T-helper 2 cell treated with Interferon-gamma antibody and Interleukin-4, amounts not matched to agents 5 μg/mL and 100 μg/mL, for 36 hours (primary cell): ENCODE measurements around the gene GPR55.

ENCODE experiments used
- DNase-seq: peaks from one replicate; pipeline ENCODE4 v3.0.0; 2021; ENCODE audit warnings: low spot score
- H3K27ac Mint-ChIP-seq: one replicate; pipeline ENCODE4 v1.8.0; 2021; ENCODE audit warnings: mild to moderate bottlenecking, mixed read lengths
- H3K27me3 Mint-ChIP-seq: one replicate; pipeline ENCODE4 v1.8.0; 2021; ENCODE audit warnings: low read depth, mixed read lengths
- H3K36me3 Mint-ChIP-seq: one replicate; pipeline ENCODE4 v1.8.0; 2021; ENCODE audit warnings: low read depth, mixed read lengths
- H3K4me1 Mint-ChIP-seq: one replicate; pipeline ENCODE4 v1.8.0; 2021; ENCODE audit warnings: low read depth, mixed read lengths
- H3K4me3 Mint-ChIP-seq: one replicate; pipeline ENCODE4 v1.8.0; 2022; ENCODE audit warnings: mild to moderate bottlenecking, moderate library complexity, mixed read lengths
- H3K9me3 Mint-ChIP-seq: one replicate; pipeline ENCODE4 v1.8.0; 2021; ENCODE audit warnings: mixed read lengths

The GPR55 gene

DNA sequence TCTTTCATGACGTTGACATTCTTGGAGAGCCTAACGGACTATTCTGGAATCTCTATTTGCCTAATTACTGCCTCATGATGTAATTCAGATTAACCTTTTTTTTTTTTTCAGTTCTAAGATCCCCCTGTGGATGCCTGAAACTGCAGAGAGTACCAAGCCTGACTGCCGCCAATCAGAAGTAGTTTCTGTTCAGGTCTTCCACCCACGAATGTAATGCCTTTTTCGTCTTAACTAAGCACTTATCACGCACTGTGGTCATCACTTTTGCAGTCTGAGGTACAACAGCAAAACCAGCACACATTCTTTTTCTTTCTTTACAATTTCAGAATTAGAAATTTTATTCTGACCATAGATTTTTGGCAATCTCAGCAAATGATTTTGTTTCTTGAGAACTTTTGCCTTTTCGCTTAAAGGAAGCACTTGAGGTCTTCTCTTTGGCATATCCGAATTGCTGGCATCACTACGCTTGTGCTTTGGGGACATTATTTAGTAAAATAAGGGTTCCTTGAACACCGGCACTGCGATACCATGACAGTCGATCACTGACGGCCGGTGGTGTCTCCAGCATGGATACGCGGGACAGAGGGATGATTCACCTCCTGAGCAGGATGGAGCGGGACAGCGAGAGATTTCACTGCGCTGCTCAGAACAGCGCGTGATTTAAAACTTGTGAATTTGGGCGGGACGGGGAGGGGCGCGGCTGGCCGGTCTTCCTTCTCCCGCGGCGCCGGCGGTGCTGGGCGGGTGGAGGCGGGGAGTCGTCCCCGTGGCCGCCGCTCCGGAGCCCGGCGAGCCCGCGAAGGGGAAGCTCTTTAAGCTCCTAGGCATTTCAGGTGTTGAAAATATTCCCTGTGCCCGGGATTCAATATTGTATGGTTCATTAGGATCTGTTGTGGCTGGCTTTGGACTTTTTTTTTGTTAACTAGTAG lies 32.0 kb upstream of the GPR55 start:
- H3K27me3 Mint-ChIP-seq, result peaks cover 67% of the 10 kb centered on the region

DNA sequence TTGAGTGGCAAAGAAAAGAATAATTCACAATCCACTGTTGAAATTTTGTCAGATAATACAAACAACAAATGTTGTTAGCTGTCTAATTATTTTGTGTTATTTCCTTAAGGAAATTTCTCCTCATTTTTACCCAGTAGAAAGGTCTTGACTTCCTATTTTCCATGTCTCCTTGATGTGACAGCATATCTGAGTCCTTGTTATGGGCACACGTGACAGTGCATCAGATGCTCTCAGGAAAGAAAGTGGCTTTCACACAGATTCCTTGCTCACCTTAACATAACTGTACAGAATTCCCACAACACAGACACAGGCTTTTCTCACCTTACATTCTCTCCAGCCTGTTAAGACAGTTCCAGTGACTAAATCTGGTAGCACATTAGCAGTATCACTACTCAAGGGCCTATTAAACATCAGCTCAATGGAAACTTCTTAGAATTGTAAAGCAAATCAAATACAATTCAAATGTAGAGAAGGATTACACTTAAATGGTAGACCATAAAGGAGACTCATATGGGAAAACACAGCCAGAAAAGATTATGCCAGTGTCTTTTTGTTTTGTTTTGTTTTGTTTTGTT lies 30.2 kb upstream of the GPR55 start:
- Mint-ChIP-seq H3K9me3 (no peaks in the 10 kb centered on the region), H3K4me1 (peaks cover 34% of the 10 kb centered on the region), H3K27me3 (peaks cover 61% of the 10 kb centered on the region), H3K27ac (no peak overlapping the region), H3K36me3 (no peaks in the 10 kb centered on the region), H3K4me3 (no peak overlapping the region)
- DNase-seq, result no peak

More for the DNA sequence above, 32.0 kb upstream of the GPR55 start:
- Mint-ChIP-seq H3K4me3 (peak overlapping the region; percentile 93), H3K36me3 (no peaks in the 10 kb centered on the region), H3K4me1 (peaks cover 34% of the 10 kb centered on the region), H3K27ac (peak overlapping the region; percentile 91), H3K9me3 (no peaks in the 10 kb centered on the region)
- peak; percentile 66 for DNase-seq

DNA sequence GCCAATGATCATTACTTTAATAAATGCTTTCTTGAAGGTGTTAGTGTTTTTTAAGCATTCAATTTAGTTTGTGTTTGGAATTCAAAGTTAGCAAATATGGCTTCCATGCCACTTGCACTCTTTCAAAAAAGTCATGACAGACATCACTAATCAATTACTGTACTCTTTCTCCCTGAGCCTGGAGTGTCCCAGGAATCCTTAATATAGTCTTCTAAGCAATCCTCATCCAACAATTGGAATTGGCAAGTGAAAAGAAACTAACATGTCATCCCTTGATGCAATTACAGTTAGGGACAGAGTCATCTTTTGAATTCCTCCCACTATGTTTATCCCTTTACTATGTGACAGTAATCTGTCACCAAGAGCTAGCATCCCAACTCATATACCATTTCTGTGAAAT lies 29.7 kb upstream of the GPR55 start:
- Mint-ChIP-seq H3K27ac (no peak overlapping the region), H3K4me1 (peaks cover 30% of the 10 kb centered on the region), H3K4me3 (no peak overlapping the region), H3K27me3 (peaks cover 56% of the 10 kb centered on the region), H3K9me3 (no peaks in the 10 kb centered on the region), H3K36me3 (no peaks in the 10 kb centered on the region)
- DNase-seq, result no peak

DNA sequence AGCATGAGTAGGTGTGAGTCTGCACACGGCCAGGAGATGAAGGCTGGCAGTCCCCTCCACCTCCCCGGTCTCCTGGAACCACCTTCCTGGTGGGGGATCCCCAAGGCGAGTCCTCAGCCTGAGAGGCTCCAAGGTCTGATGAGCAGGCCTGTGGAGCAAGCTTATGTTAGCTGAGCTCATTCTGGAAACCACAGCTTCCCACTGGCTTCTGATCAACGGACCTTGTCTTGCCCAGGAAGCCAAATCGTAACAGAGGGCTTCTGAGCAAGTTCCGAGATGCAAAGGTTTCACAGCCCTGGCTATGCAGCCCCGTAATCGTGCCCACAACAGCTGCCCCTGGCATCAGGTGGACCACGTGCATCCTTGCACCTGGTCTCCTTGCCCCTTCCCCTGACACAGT lies 28.8 kb upstream of the GPR55 start:
- DNase-seq, result no peak

DNA sequence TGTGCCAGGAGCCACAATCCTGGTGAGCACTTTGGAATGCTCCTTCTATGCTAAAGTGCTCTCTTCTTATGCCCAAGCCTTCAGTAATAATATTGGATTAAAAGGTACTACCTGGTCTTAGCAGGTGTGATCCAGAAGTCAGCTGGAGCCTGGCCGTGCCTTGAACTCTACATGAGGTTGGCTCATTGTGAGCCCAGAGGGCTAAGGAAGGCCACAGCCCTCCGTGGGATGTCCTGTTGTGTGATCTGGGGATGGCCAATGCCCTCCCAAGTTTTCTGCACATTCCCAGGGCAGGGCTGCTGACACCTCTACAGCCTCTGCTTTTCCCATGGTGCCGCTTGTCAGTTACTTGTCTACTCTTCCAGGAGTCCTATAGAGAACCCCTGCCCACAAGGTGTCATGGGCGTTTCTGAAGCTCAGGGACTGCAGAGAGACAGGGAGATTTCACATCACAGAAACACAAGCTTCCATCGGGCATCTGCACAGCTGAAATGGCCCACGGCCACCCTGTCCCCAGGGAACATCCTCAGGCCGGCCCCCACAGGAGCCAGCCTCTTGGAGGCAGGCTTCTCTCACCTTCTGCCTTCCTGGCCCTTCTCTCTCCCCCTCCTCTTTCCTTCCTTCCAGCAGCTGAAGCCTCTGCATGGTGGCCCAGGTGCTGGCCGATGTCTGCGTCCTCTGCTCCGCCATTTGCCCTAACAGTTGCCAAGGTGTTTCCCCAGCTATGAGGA lies 27.3 kb upstream of the GPR55 start:
- DNase-seq, result no peak
- Mint-ChIP-seq H3K36me3 (no peaks in the 10 kb centered on the region), H3K9me3 (no peaks in the 10 kb centered on the region), H3K4me3 (no peak overlapping the region), H3K4me1 (peaks cover 17% of the 10 kb centered on the region), H3K27ac (no peak overlapping the region), H3K27me3 (peaks cover 37% of the 10 kb centered on the region)

More for the DNA sequence above, 28.8 kb upstream of the GPR55 start:
- Mint-ChIP-seq H3K4me3 (no peak overlapping the region), H3K27me3 (peaks cover 48% of the 10 kb centered on the region), H3K36me3 (no peaks in the 10 kb centered on the region), H3K27ac (no peak overlapping the region), H3K9me3 (no peaks in the 10 kb centered on the region), H3K4me1 (peaks cover 27% of the 10 kb centered on the region)

DNA sequence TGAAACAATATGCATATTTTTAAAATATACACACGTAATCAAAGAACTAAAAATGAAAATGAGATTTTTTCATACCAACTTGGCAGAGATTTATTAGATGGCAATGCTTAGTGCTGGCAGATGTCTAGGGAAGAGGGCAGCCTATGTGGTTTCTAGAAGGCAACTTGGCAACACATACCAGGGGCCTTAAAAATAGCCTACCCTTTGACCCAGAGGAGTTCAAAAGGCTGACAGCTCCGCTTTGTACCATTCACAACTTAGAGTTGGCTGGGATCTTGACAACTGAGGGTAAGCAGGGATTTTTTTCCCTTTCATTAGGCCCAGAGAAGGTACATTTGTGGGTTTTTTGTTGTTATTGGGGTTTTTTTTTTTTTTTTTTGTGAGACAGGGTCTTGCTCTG lies 26.4 kb upstream of the GPR55 start:
- H3K27ac Mint-ChIP-seq, result no peak overlapping the region
- no peak overlapping the region for H3K4me3 Mint-ChIP-seq
- H3K36me3 Mint-ChIP-seq, result no peaks in the 10 kb centered on the region
- peaks cover 9% of the 10 kb centered on the region for H3K4me1 Mint-ChIP-seq
- H3K27me3 Mint-ChIP-seq, result peaks cover 30% of the 10 kb centered on the region
- H3K9me3 Mint-ChIP-seq, result no peaks in the 10 kb centered on the region
- DNase-seq, result no peak

DNA sequence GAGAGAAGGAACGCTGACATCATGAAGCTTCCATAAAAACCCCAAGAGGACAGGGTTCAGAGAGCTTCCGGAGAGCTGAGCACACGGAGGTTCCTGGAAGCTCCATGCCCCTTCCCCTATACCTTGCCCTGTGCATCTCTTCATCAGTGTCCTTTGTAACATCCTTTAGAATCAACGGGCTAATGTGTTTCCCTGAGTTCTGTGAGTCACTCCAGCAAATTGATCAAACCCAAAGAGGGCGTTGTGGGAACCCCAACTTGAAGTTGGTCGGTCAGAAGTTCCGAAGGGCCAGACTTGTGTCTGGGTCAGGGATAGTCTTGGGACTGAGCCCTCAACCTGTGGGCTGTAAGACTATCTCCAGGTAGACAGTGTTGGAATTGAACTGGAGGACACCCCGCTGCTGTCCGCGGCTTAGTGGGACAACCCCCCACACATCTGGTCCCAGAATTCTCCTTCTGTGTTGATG lies 25.9 kb upstream of the GPR55 start:
- H3K9me3 Mint-ChIP-seq, result no peaks in the 10 kb centered on the region
- no peak overlapping the region for H3K4me3 Mint-ChIP-seq
- no peak overlapping the region for H3K27ac Mint-ChIP-seq
- DNase-seq, result no peak
- H3K27me3 Mint-ChIP-seq, result peaks cover 35% of the 10 kb centered on the region
- peaks cover 9% of the 10 kb centered on the region for H3K4me1 Mint-ChIP-seq
- no peaks in the 10 kb centered on the region for H3K36me3 Mint-ChIP-seq

DNA sequence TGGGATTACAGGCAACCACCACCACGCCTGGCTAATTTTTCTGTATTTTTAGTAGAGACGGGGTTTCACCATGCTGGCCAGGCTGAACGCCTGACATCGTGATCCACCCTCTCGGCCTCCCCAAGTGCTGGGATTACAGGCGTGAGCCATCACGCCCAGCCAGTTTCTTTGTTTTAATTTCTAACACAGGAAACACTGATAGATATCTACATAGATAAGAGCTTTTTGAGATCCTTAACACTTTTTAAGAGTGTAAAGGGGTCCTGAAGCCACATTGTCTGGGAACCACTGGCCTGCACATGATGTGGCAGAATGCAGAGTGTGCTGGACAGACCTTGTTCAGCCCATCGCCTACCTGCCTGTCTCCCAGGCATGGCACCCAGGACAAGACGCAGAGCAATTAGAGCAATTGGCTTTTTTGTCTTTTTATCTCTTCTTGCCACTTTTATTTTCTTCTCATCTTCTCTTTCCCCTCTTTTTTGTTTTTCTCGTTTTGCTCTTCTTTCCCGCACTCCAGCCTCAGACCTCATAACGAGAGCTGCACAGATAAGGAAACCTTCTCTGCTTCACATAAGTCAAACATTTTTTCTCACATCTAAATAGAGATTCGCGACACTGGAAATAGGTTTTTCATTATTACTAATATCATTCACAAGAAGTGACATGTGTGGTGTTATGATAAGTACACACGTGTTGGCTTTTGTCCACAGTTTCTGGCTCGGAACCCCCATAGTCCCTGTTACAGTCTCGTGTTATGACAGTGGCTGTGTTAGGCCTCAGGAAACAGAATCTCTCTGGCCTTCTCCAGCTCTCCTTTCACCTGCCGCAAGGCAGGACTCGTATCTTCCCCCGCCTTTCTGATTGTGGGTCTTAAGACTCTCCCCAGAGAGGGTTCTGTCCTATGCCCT lies 25.2 kb upstream of the GPR55 start:
- no peak overlapping the region for H3K4me3 Mint-ChIP-seq
- no peak for DNase-seq
- no peaks in the 10 kb centered on the region for H3K36me3 Mint-ChIP-seq
- peaks cover 32% of the 10 kb centered on the region for H3K27me3 Mint-ChIP-seq
- H3K27ac Mint-ChIP-seq, result no peak overlapping the region
- H3K9me3 Mint-ChIP-seq, result no peaks in the 10 kb centered on the region
- peaks cover 7% of the 10 kb centered on the region for H3K4me1 Mint-ChIP-seq

DNA sequence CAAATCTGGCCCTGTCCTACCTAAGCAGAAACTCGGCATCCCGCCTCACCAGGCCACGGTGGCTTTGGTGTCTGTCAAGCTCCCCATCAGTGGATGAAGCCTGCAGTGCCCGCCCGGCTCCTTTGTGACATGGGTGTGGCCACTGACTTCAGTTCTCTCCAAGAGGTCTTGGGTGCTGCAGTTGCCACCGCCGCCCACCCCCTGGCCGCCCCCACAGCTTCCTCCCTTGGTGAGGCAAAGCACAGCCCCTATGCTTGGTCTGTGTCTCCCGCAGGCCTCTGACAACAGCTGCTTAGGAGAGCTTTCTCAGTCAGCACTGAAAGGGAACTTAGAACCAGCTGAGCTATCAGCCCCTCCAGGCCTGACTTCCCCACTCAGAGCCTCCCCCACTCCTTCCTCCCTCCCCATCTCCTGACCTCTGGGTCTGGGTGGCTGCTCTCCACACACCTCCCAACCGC lies 22.9 kb upstream of the GPR55 start:
- Mint-ChIP-seq H3K27ac (no peak overlapping the region), H3K27me3 (peaks cover 23% of the 10 kb centered on the region), H3K4me3 (no peak overlapping the region), H3K4me1 (peaks cover 9% of the 10 kb centered on the region), H3K36me3 (no peaks in the 10 kb centered on the region), H3K9me3 (no peaks in the 10 kb centered on the region)
- no peak for DNase-seq

DNA sequence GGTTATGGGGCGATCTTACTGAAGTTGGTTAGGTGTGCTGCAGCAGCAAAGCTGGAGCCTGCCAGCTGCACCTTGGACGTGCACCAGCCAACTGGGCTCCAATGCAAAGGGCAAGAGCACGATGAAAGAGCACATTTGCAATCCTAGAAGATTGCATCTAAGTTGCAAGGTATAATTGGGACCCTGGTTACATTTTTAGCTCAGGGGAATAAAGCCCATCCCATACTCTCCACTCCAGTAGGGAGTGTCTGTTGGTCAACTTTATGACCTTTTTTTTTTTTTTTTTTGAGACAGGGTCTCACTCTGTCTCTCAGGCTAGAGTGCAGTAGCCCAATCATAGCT lies 22.2 kb upstream of the GPR55 start:
- DNase-seq, result no peak
- H3K9me3 Mint-ChIP-seq, result no peaks in the 10 kb centered on the region
- no peak overlapping the region for H3K27ac Mint-ChIP-seq
- peaks cover 12% of the 10 kb centered on the region for H3K4me1 Mint-ChIP-seq
- peaks cover 19% of the 10 kb centered on the region for H3K27me3 Mint-ChIP-seq
- H3K36me3 Mint-ChIP-seq, result no peaks in the 10 kb centered on the region
- no peak overlapping the region for H3K4me3 Mint-ChIP-seq

DNA sequence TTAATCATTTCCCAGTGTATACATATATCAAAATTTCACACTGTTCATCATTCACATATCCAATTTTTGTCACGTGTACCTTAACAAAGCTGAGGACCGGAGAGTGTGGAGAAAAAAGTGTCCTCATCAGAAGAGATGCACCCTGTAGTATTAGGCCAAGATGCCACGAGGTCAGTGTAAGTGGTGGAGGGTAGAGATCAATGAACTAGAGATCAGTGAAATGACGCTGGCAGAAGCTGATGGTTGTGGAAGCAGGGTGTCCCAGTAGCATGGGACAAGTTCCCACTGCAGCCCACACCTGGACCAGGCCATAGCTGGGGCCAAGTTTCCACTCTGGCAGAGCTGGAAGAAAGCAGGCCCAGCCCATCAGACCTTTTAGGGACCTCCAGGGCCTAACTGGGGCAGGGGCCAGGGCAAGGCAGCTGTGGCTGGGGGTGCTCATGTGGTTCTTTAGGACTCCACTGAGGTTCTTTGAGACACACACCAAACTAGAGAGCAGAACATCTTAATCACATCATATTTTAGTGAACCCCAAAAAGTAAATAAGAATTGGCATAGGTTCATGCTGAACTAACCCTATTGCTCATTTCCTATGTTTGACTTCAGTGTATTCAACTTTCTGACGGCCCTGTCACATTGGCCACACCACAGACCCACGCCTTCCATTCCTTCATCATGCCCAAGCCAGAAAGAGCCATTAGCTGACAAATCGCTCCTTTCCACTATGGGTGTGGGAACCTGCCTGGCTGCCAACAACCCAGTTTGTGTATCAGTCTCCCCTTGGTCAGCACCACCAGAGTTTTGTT lies 21.6 kb upstream of the GPR55 start:
- Mint-ChIP-seq H3K27ac (no peak overlapping the region), H3K4me1 (peaks cover 12% of the 10 kb centered on the region), H3K9me3 (no peaks in the 10 kb centered on the region), H3K27me3 (peaks cover 23% of the 10 kb centered on the region), H3K36me3 (no peaks in the 10 kb centered on the region), H3K4me3 (no peak overlapping the region)
- no peak for DNase-seq

DNA sequence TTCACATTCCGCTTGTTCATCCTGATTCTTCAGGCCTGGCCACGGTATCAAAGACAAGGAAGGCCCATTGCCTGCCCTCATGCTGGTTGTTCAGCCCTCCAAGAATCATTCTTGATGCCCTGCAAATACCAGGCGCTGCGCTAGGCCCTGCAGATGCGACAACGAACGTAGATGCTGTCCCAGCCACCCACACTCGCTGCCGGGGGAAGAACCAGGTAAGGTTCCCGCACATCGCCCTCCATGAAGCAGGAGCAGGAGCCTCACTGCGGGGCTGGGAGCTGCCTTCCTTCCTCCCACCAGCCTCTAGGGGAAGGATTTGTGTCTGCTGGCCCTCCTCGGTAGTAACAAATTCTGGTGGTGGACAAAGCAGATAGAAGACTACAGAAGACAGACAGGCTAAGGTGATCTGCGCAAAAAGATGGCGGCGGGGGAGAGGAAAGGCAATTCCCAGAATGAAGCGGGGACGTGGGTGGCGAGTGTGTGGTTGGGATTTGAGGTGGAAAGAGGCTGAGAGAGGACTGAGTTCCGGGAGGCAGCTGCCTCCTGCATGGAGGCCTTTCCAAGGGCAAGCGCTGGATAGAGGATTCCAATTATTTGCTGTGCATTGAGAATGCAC lies 19.8 kb upstream of the GPR55 start:
- DNase-seq, result no peak
- Mint-ChIP-seq H3K9me3 (no peaks in the 10 kb centered on the region), H3K27ac (no peak overlapping the region), H3K36me3 (no peaks in the 10 kb centered on the region), H3K4me3 (peak overlapping the region; percentile 29), H3K27me3 (peaks cover 22% of the 10 kb centered on the region), H3K4me1 (peaks cover 12% of the 10 kb centered on the region)
